ENCODE measurements around the gene NCOA1. TPM values are rescaled to one million over a fixed set of nuclear protein-coding genes. Genes with fewer than 3 reads are reported as not detected.
A peak's percentile ranks its signal among the peaks of the same experiment; 100 is the strongest.
"Not testable (repeated sequence)": the region's sequence is repeated elsewhere in the genome, so short reads cannot be mapped to it uniquely, and the experiment has no call there.

NCOA1 gene
- total RNA-seq, 2 experiments from 2014 or later: 24.4 to 26.2 TPM

GRCh38 chr2:24594283-24594682 is 103.2 kb downstream of the NCOA1 start:
- H3K27ac Mint-ChIP-seq: no peak overlapping the region
- peaks cover 12% of the 10 kb centered on the region for H3K36me3 Mint-ChIP-seq
- CTCF ChIA-PET: no interaction called here
- H3K4me1 Mint-ChIP-seq: peaks cover 2% of the 10 kb centered on the region
- DNase-seq (no peak), ATAC-seq (no peak)
- no peak overlapping the region for H3K4me3 Mint-ChIP-seq
- no peaks in the 10 kb centered on the region for H3K9me3 Mint-ChIP-seq (ENCODE audit: low read depth)
- no peaks in the 10 kb centered on the region for H3K27me3 Mint-ChIP-seq

GRCh38 chr2:24597181-24597870 is 106.3 kb downstream of the NCOA1 start:
- no peak overlapping the region for H3K27ac Mint-ChIP-seq
- ATAC-seq (no peak), DNase-seq (no peak)
- H3K27me3 Mint-ChIP-seq: no peaks in the 10 kb centered on the region
- CTCF ChIA-PET: no interaction called here
- H3K4me1 Mint-ChIP-seq: no peaks in the 10 kb centered on the region
- peaks cover 2% of the 10 kb centered on the region for H3K36me3 Mint-ChIP-seq
- H3K9me3 Mint-ChIP-seq (ENCODE audit: low read depth): no peaks in the 10 kb centered on the region
- no peak overlapping the region for H3K4me3 Mint-ChIP-seq

GRCh38 chr2:24600140-24600539 is 109.1 kb downstream of the NCOA1 start:
- H3K9me3 Mint-ChIP-seq (ENCODE audit: low read depth); H3K27ac Mint-ChIP-seq; H3K27me3 Mint-ChIP-seq: not testable (repeated sequence)

GRCh38 chr2:24611631-24612030 is 120.6 kb downstream of the NCOA1 start:
- Mint-ChIP-seq H3K4me1 (peaks cover 15% of the 10 kb centered on the region), H3K4me3 (no peak overlapping the region), H3K27ac (no peak overlapping the region), H3K36me3 (peaks cover 12% of the 10 kb centered on the region), H3K9me3 (ENCODE audit: low read depth) (no peaks in the 10 kb centered on the region), H3K27me3 (no peaks in the 10 kb centered on the region)
- DNase-seq: no peak
- CTCF ChIA-PET: interaction anchor here (2.6 kb wide), 1 partner anchor 216 kb away, joined by 18 read pairs; no protein-coding TSS in a partner anchor
- no peak for ATAC-seq

More at GRCh38 chr2:24600140-24600539, 109.1 kb downstream of the NCOA1 start:
- H3K4me1 Mint-ChIP-seq, H3K4me3 Mint-ChIP-seq, ATAC-seq, H3K36me3 Mint-ChIP-seq, DNase-seq, CTCF ChIA-PET: not testable (repeated sequence)

GRCh38 chr2:24613154-24613814 is 122.2 kb downstream of the NCOA1 start:
- DNase-seq: peak; percentile 70
- Mint-ChIP-seq H3K27ac (peak overlapping the region; percentile 85), H3K27me3 (no peaks in the 10 kb centered on the region), H3K4me3 (no peak overlapping the region), H3K4me1 (peaks cover 13% of the 10 kb centered on the region), H3K9me3 (ENCODE audit: low read depth) (no peaks in the 10 kb centered on the region), H3K36me3 (peaks cover 9% of the 10 kb centered on the region)
- peak; percentile 97 for ATAC-seq
- CTCF ChIA-PET: interaction anchor here (0.7 to 2.6 kb wide), 9 partner anchors 9 to 516 kb away, joined by 3 to 18 read pairs (median 3); no protein-coding TSS in a partner anchor

- no peaks in the 10 kb centered on the region for H3K36me3 Mint-ChIP-seq
- no peaks in the 10 kb centered on the region for H3K9me3 Mint-ChIP-seq (ENCODE audit: low read depth)
- no peak for ATAC-seq
- H3K27me3 Mint-ChIP-seq: no peaks in the 10 kb centered on the region
- H3K4me1 Mint-ChIP-seq: peaks cover 13% of the 10 kb centered on the region
- H3K27ac Mint-ChIP-seq: no peak overlapping the region
- DNase-seq: no peak
- H3K4me3 Mint-ChIP-seq: no peak overlapping the region
- CTCF ChIA-PET: no interaction called here
Observed at GRCh38 chr2:24616616-24617015, 125.6 kb downstream of the NCOA1 start.

- no peak overlapping the region for H3K4me3 Mint-ChIP-seq
- ATAC-seq (no peak), DNase-seq (no peak)
- no peaks in the 10 kb centered on the region for H3K9me3 Mint-ChIP-seq (ENCODE audit: low read depth)
- CTCF ChIA-PET: no interaction called here
- H3K27ac Mint-ChIP-seq: no peak overlapping the region
- H3K4me1 Mint-ChIP-seq: peaks cover 13% of the 10 kb centered on the region
- no peaks in the 10 kb centered on the region for H3K36me3 Mint-ChIP-seq
- H3K27me3 Mint-ChIP-seq: no peaks in the 10 kb centered on the region
Observed at GRCh38 chr2:24617424-24617823, 126.4 kb downstream of the NCOA1 start.

- Mint-ChIP-seq H3K27ac (no peak overlapping the region), H3K4me1 (peaks cover 11% of the 10 kb centered on the region), H3K9me3 (ENCODE audit: low read depth) (no peaks in the 10 kb centered on the region), H3K36me3 (peaks cover 3% of the 10 kb centered on the region), H3K27me3 (no peaks in the 10 kb centered on the region), H3K4me3 (no peak overlapping the region)
- CTCF ChIA-PET: no interaction called here
- DNase-seq: no peak
- no peak for ATAC-seq
Observed at GRCh38 chr2:24618144-24618543, 127.1 kb downstream of the NCOA1 start.

GRCh38 chr2:24618680-24619079 is 127.6 kb downstream of the NCOA1 start:
- peaks cover 6% of the 10 kb centered on the region for H3K4me1 Mint-ChIP-seq
- no peak overlapping the region for H3K27ac Mint-ChIP-seq
- no peaks in the 10 kb centered on the region for H3K27me3 Mint-ChIP-seq
- H3K9me3 Mint-ChIP-seq (ENCODE audit: low read depth): no peaks in the 10 kb centered on the region
- H3K36me3 Mint-ChIP-seq: peaks cover 3% of the 10 kb centered on the region
- CTCF ChIA-PET: no interaction called here
- ATAC-seq (no peak), DNase-seq (no peak)
- H3K4me3 Mint-ChIP-seq: no peak overlapping the region

- CTCF ChIA-PET: interaction anchor here (0.7 kb wide), 1 partner anchor 100 kb away, joined by 3 read pairs; no protein-coding TSS in a partner anchor
- no peak for DNase-seq
- peaks cover 3% of the 10 kb centered on the region for H3K4me1 Mint-ChIP-seq
- H3K27me3 Mint-ChIP-seq: no peaks in the 10 kb centered on the region
- ATAC-seq: no peak
- no peak overlapping the region for H3K27ac Mint-ChIP-seq
- peaks cover 5% of the 10 kb centered on the region for H3K36me3 Mint-ChIP-seq
- no peak overlapping the region for H3K4me3 Mint-ChIP-seq
- no peaks in the 10 kb centered on the region for H3K9me3 Mint-ChIP-seq (ENCODE audit: low read depth)
Observed at GRCh38 chr2:24620936-24621335, 129.9 kb downstream of the NCOA1 start.

- H3K36me3 Mint-ChIP-seq: peaks cover 5% of the 10 kb centered on the region
- H3K9me3 Mint-ChIP-seq (ENCODE audit: low read depth): no peaks in the 10 kb centered on the region
- H3K27ac Mint-ChIP-seq: no peak overlapping the region
- no peak overlapping the region for H3K4me3 Mint-ChIP-seq
- CTCF ChIA-PET: interaction anchor here (0.6 kb wide), 1 partner anchor 9 kb away, joined by 3 read pairs; no protein-coding TSS in a partner anchor
- DNase-seq (no peak), ATAC-seq (no peak)
- peaks cover 3% of the 10 kb centered on the region for H3K4me1 Mint-ChIP-seq
- no peaks in the 10 kb centered on the region for H3K27me3 Mint-ChIP-seq
Observed at GRCh38 chr2:24621779-24622538, 130.9 kb downstream of the NCOA1 start.

GRCh38 chr2:24623535-24623934 is 132.5 kb downstream of the NCOA1 start:
- Mint-ChIP-seq H3K4me3 (no peak overlapping the region), H3K4me1 (peaks cover 3% of the 10 kb centered on the region), H3K27ac (no peak overlapping the region), H3K36me3 (peaks cover 5% of the 10 kb centered on the region), H3K27me3 (no peaks in the 10 kb centered on the region), H3K9me3 (ENCODE audit: low read depth) (no peaks in the 10 kb centered on the region)
- no peak for DNase-seq
- ATAC-seq: no peak
- CTCF ChIA-PET: no interaction called here

- CTCF ChIA-PET: interaction anchor here (0.7 kb wide), 1 partner anchor 36 kb away, joined by 3 read pairs; no protein-coding TSS in a partner anchor
- Mint-ChIP-seq H3K9me3 (ENCODE audit: low read depth) (no peaks in the 10 kb centered on the region), H3K4me3 (no peak overlapping the region), H3K27ac (no peak overlapping the region), H3K36me3 (peaks cover 5% of the 10 kb centered on the region), H3K27me3 (no peaks in the 10 kb centered on the region), H3K4me1 (peaks cover 3% of the 10 kb centered on the region)
- no peak for DNase-seq
- ATAC-seq: no peak
Observed at GRCh38 chr2:24625728-24626127, 134.7 kb downstream of the NCOA1 start.
